Stomach (tissue), 9 donors: ENCODE results near the gene LAMTOR2. TPM values are rescaled to one million over a fixed set of nuclear protein-coding genes. Genes with fewer than 3 reads are reported as not detected.
A peak's percentile ranks its signal among the peaks of the same experiment; 100 is the strongest.

Experiments used
- DNase-seq, 2 donors: peaks; one replicate each; pipeline versions ENCODE4 v3.0.0 to v3.0.0-alpha.2; 2013 to 2019
- H3K27ac ChIP-seq, 5 donors: fragments of 200-600 bp in 4 of 5; sonication (generic) in 4 of 5; one replicate each; pipeline ENCODE4 v1.5.1; 2013 to 2019; ENCODE audit warnings: mild to moderate bottlenecking in 1 of 5, moderate library complexity in 1 of 5
- H3K27me3 ChIP-seq, 3 donors: fragments of 200-600 bp; sonication (generic); one replicate each; pipeline ENCODE4 v1.5.1; 2017 to 2019; ENCODE audit warnings: mixed run types in 1 of 3
- H3K36me3 ChIP-seq, 4 donors: fragments of 200-600 bp; sonication (generic); 1 replicate in 3 of 4; 2 replicates in 1 of 4; pipeline ENCODE4 v1.5.1; 2016 to 2019
- H3K4me1 ChIP-seq, 4 donors: fragments of 200-600 bp; sonication (generic); one replicate each; pipeline ENCODE4 v1.5.1; 2016 to 2019
- H3K4me3 ChIP-seq, 4 donors: fragments of 200-600 bp; sonication (generic) in 3 of 4; one replicate each; pipeline ENCODE4 v1.5.1; 2016 to 2019; ENCODE audit warnings: mild to moderate bottlenecking in 1 of 4
- H3K9me3 ChIP-seq, 4 donors: fragments of 200-600 bp; sonication (generic); one replicate each; pipeline ENCODE4 v1.5.1; 2016 to 2019
- CTCF ChIP-seq, 7 experiments: fragments of 450-650 bp in 4 of 7; fragments of 200-600 bp in 3 of 7; sonication (generic) in 3 of 7; IDR thresholded peaks; one replicate each; pipeline ENCODE4 v1.5.1; 2016 to 2019; ENCODE audit warnings: antibody characterized with exemption in 7 of 7, control low read depth in 2 of 7, mild to moderate bottlenecking in 1 of 7
- EP300 ChIP-seq: sonication (generic); formaldehyde crosslinking; IDR thresholded peaks from one replicate; pipeline ENCODE4 v1.6.1; 2017; ENCODE audit warnings: antibody characterized with exemption
- POLR2A ChIP-seq, 4 donors: fragments of 450-650 bp; IDR thresholded peaks; one replicate each; pipeline ENCODE4 v1.6.1; 2016; ENCODE audit warnings: antibody characterized with exemption in 4 of 4, control low read depth in 2 of 4, mild to moderate bottlenecking in 1 of 4, moderate library complexity in 1 of 4
- POLR2AphosphoS5 ChIP-seq, 3 donors: sonication (generic); formaldehyde crosslinking; IDR thresholded peaks; one replicate each; pipeline ENCODE4 v1.6.1; 2016; ENCODE audit warnings: antibody characterized with exemption in 3 of 3
- WGBS, 5 donors: extraction: QIAGEN DNeasy Blood & Tissue Kit in 3 of 5; methylation state at CpG; one replicate each; pipeline versions ENCODE4 v1.1.5 to v1.1.7; 2013 to 2018; 5-methylcytosine and 5-hydroxymethylcytosine counted together
- intact Hi-C: fragments of 100-400 bp; cut with DNase I; formaldehyde crosslinking; loops from one replicate; pipeline ENCODE4 v1.15.1; 2023; ENCODE audit warnings: low total_unique reads
- polyA plus RNA-seq, 3 donors: library from polyadenylated mRNA; stranded (reverse); fragments of 200-250 nt; gene quantifications; one replicate each; pipeline ENCODE4 v1.2.3, GENCODE V29; 2013
- total RNA-seq, 5 donors: library from RNA; depleted of rRNA; stranded (reverse); fragments of >200 nt; gene quantifications; one replicate each; pipeline versions ENCODE4 v1.1.0 to v1.2.3, GENCODE V29; 2014 to 2016
- donor health status: healthy with polysubstance abuse.
- donor health status: Bipolar disorder and iron deficiency.
- donor health status: healthy.

Gene LAMTOR2
- total and polyA plus RNA-seq, 8 donors: 7.0 to 170 (median 40.6) TPM; not detected in 1

GRCh38 chr1:156081180-156081916, 26.8 kb downstream of the LAMTOR2 start:
- TF ChIP-seq POLR2AphosphoS5 (IDR thresholded peaks at IDR 0.05): no peak
- TF ChIP-seq POLR2A (IDR thresholded peaks at IDR 0.05): no peak
- no peak for TF ChIP-seq EP300
- TF ChIP-seq CTCF (IDR thresholded peaks at IDR 0.05): no peak
- 5 to 9% (median 8%) methylated on average over 28 to 55 of the region's 61 CpGs for WGBS, 5 donors
- no peak overlapping the region for H3K27ac ChIP-seq
- no peaks in the 10 kb centered on the region for H3K9me3 ChIP-seq
- DNase-seq: peak in 1 of 2 donors; percentile 73
- H3K4me3 ChIP-seq: peak overlapping the region; percentile 82 to 97 (median 86)
- H3K4me1 ChIP-seq: peaks cover 19 to 36% (median 28%) of the 10 kb centered on the region in 4 donors
- H3K36me3 ChIP-seq: no peaks in the 10 kb centered on the region
- intact Hi-C loops: no loop called here
- peaks cover 0 to 21% (median 0%) of the 10 kb centered on the region in 3 donors for H3K27me3 ChIP-seq

GRCh38 chr1:156081917-156082308, 27.3 kb downstream of the LAMTOR2 start:
- H3K27me3 ChIP-seq: peaks cover 0 to 18% (median 0%) of the 10 kb centered on the region in 3 donors
- H3K27ac ChIP-seq: peak overlapping the region in 3 of 5 donors; percentile 53 to 81 (median 77)
- H3K9me3 ChIP-seq: no peaks in the 10 kb centered on the region
- H3K36me3 ChIP-seq: no peaks in the 10 kb centered on the region
- no peak for DNase-seq
- peak overlapping the region; percentile 82 to 97 (median 86) for H3K4me3 ChIP-seq
- intact Hi-C loops: no loop called here
- TF ChIP-seq EP300 (no peak), POLR2A (IDR thresholded peaks at IDR 0.05) (no peak), POLR2AphosphoS5 (IDR thresholded peaks at IDR 0.05) (no peak), CTCF (IDR thresholded peaks at IDR 0.05) (no peak)
- WGBS, 5 donors: 0 to 3% (median 2%) methylated on average over 6 to 10 of the region's 10 CpGs
- peaks cover 19 to 35% (median 25%) of the 10 kb centered on the region in 4 donors for H3K4me1 ChIP-seq

- Histone ChIP-seq H3K4me3 (peak within 1 kb of the TSS; percentile 82 to 97 (median 86)), H3K36me3 (no peaks in the 10 kb centered on the region), H3K27me3 (peaks cover 0 to 18% (median 0%) of the 10 kb centered on the region in 3 donors), H3K9me3 (no peaks in the 10 kb centered on the region), H3K4me1 (peaks cover 19 to 35% (median 24%) of the 10 kb centered on the region in 4 donors), H3K27ac (peak within 1 kb of the TSS in 4 of 5 donors; percentile 44 to 81 (median 65))
- peak; percentile 69 to 95 for DNase-seq
- intact Hi-C loops: no loop called here
- 0 to 1% (median 0%) methylated on average over 49 to 62 of the region's 62 CpGs for WGBS, 5 donors
- TF ChIP-seq POLR2AphosphoS5 (IDR thresholded peaks at IDR 0.05) (no peak), CTCF (IDR thresholded peaks at IDR 0.05) (no peak), EP300 (no peak), POLR2A (IDR thresholded peaks at IDR 0.05) (no peak)
Observed at GRCh38 chr1:156082309-156083091, 27.9 kb downstream of the LAMTOR2 start, which contains the start of gene MEX3A. Gene MEX3A (minus strand): TSS chr1:156082465. CDS start chr1:156081998, 467 bp downstream.
